Measurements from ENCODE around the gene SPEM3.

DNA sequence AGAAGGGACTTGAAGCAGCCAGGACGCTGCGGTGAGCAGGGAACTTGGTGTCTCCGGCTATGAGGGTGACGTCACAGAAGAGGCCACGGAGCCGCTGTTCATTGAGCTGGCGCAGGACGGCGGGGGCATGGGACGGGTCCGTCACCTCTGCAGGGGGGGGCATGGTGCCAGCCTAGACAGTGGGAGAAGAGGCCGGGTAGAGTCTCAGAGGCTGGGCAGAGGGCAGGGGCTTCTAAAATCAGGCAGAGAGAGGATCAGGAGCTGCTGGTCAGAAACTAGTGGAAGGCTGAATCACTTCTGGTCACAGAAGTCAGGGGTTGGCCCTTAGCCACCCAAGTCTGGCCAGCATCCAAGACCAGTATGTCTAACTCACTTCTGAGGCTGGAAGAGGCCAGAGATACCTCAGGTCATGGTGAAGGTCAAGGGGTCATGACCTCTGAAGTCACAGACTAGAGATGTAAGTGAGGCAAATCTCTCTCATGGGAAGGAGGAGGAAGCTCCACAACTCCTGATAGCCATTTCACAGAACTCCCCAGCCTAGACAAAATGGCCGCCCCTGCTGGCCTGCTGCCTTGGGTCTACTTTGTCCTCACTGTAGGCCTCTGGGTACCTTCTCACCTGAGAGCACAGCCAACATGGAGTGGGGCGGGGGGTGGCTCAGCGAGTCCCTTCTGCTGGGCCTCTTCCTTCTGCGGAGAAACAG, 38.1 kb downstream of the SPEM3 start:
- TF ChIP-seq, protein P1, sequence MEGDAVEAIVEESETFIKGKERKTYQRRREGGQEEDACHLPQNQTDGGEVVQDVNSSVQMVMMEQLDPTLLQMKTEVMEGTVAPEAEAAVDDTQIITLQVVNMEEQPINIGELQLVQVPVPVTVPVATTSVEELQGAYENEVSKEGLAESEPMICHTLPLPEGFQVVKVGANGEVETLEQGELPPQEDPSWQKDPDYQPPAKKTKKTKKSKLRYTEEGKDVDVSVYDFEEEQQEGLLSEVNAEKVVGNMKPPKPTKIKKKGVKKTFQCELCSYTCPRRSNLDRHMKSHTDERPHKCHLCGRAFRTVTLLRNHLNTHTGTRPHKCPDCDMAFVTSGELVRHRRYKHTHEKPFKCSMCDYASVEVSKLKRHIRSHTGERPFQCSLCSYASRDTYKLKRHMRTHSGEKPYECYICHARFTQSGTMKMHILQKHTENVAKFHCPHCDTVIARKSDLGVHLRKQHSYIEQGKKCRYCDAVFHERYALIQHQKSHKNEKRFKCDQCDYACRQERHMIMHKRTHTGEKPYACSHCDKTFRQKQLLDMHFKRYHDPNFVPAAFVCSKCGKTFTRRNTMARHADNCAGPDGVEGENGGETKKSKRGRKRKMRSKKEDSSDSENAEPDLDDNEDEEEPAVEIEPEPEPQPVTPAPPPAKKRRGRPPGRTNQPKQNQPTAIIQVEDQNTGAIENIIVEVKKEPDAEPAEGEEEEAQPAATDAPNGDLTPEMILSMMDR (IDR thresholded peaks at IDR 0.05 in 4 of 5, conservative IDR thresholded peaks at IDR 0.05 in 1 of 5), result no peak
- TF ChIP-seq POLR2A (IDR thresholded peaks at IDR 0.05), result peak in 1 of 2 donors; percentile 6

Data from gastrocnemius medialis (tissue), 4 donors.